ENCODE data around the gene AARSD1.
A peak's percentile ranks its signal among the peaks of the same experiment; 100 is the strongest.
"Not testable (repeated sequence)": the region's sequence is repeated elsewhere in the genome, so short reads cannot be mapped to it uniquely, and the experiment has no call there.

The AARSD1 gene

GRCh38 chr17:42980766-42981397 lies 16.6 kb upstream of the AARSD1 start:
- DNase-seq (ENCODE audit: low spot score) = no peak

DNA sequence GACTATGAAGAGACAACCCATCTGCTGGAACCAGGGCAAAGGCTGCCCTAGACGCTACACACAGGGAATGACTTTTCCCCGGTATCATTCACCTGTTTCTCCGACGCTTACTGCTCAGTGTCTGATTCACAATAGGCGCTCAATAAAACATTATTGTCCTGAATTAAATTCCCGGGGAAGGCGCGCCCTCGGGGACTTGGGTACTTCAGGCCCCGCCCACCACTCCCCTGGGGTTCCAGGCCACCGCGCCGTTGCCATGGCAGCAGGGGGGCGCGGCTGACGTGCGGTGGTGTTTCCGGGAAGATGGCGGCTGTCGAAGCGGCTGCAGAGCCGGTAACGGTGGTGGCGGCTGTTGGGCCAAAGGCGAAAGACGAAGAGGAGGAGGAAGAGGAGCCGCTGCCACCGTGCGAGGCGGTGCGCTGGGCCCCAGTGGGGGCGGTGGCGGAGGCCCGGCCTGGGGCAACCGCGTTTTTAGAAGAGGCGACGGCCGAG lies 16.1 kb upstream of the AARSD1 start, which contains the start of gene RUNDC1:
TSS of gene RUNDC1 (plus strand) at position 292 of the 492 bp plus-strand sequence. CDS start at position 304, 12 bp downstream.
- DNase-seq (ENCODE audit: low spot score) = peak; percentile 97

- peak; percentile 78 for DNase-seq (ENCODE audit: low spot score)
These were observed 15.4 kb upstream of the AARSD1 start, which contains the start of gene PTGES3L for GRCh38 chr17:42979511-42980273. PTGES3L (minus strand) TSS chr17:42980080; CDS start chr17:42980053, 27 bp downstream.

DNA sequence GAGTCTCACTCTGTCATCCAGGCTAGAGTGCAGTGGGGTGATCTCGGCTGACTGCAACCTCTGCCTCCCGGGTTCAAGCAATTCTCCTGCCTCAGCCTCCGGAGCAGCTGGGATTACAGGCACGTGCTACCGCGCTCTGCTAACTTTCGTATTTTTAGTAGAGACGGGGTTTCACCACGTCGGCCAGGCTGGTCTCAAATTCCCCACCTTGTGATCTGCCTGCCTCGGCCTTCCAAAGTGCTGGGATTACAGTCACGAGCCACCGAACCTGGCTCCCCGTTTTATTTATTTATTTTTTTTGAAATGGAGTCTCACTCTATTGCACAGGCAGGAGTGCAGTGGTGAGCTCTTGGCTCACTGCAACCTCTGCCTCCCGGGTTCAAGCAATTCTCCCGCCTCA lies 11.4 kb upstream of the AARSD1 start:
- DNase-seq (ENCODE audit: low spot score) = not testable (repeated sequence)

DNA sequence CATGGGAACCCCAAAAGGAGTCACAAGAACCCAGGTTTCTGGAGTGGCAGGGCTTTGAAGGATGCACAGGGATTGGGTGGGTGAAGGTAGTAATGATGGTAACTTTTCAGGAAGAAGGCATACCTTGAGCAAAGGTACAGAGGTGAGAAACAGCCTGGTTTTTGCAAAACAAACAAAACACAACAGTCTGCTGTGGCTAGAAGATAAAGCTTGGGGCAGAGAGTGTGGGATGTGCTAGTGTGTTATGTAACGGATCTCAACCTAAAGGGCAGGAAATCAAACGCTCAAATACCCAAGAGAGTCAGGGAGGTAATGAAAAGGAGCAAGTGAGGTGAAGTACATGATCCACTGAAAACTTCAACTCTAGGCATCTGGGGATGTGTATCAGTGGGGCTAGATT lies 11.0 kb upstream of the AARSD1 start:
- no peak for DNase-seq (ENCODE audit: low spot score)

- DNase-seq (ENCODE audit: low spot score) = not testable (repeated sequence)
These were observed 9.1 kb upstream of the AARSD1 start for GRCh38 chr17:42973323-42973722.

- DNase-seq (ENCODE audit: low spot score) = no peak
These were observed 7.3 kb upstream of the AARSD1 start for GRCh38 chr17:42971589-42971988.

GRCh38 chr17:42969001-42969581 lies 4.8 kb upstream of the AARSD1 start:
- no peak for DNase-seq (ENCODE audit: low spot score)

- no peak for DNase-seq (ENCODE audit: low spot score)
These were observed 3.7 kb upstream of the AARSD1 start for GRCh38 chr17:42967925-42968324.

GRCh38 chr17:42953669-42954068 lies 10.6 kb downstream of the AARSD1 start:
- DNase-seq (ENCODE audit: low spot score) = no peak

- no peak for DNase-seq (ENCODE audit: low spot score)
These were observed 14.0 kb downstream of the AARSD1 start for GRCh38 chr17:42950044-42950783.

- DNase-seq (ENCODE audit: low spot score) = no peak
These were observed 17.4 kb downstream of the AARSD1 start for GRCh38 chr17:42946812-42947211.

DNA sequence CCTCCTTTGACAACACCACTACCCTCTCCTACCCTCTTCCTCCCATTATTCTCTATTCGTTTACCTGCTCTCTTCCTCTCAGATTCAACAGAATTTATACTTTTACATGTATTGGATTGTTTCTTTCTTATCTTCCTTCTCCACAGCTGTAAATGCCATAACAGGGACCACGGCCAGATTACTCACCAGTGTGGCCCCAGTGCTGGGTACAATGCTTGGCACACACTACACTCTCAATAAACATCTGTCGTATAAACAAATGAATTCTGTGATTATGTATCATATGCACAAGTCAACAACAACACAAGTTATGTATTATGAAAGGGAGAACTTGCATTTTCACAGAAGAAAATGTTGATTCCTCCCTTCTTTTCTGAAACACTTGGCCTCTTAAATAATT lies 20.0 kb downstream of the AARSD1 start:
- DNase-seq (ENCODE audit: low spot score) = no peak

DNA sequence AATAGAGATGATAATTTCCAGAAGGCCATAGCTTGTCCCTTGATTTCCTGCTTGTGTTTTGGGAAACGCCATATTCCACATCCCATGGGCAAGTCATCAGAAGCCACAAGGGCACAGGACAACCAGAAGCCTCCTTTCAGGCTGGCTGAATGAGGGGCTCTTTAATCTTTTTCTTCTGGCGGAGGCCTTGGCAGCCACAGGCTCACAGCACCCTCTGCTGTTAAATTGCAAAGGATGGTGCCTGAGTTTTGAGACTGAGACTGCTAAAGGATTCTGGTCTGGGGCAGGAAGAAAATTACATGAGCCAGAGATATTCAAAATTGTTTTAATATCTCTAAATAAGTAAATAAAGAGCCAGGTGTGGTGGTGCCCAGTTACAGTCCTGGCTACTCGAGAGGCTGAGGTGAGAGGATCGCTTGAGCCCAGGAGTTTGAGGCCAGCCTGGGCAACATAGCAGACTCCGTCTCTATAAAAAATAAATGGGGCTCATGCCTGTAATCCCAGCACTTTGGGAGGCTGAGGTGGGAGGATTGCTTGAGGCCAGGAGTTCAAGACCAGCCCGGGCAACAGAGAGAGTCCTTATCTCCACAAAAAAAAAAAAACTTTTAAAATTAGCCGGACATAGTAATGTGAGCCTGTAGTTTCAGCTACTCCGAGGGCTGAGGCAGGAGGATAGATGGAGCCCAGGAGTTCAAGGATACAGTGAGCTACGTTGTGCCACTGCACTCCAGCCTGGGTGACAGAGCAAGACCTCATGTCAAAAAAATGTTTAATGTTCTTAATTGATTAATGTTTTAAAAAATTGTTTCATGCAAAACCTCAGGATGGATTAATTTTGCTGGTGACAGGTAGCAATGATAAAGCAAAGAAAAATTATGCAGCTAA lies 26.3 kb downstream of the AARSD1 start:
- peak; percentile 74 for DNase-seq (ENCODE audit: low spot score)

- no peak for DNase-seq (ENCODE audit: low spot score)
These were observed 34.8 kb downstream of the AARSD1 start for GRCh38 chr17:42929497-42929844.

DNA sequence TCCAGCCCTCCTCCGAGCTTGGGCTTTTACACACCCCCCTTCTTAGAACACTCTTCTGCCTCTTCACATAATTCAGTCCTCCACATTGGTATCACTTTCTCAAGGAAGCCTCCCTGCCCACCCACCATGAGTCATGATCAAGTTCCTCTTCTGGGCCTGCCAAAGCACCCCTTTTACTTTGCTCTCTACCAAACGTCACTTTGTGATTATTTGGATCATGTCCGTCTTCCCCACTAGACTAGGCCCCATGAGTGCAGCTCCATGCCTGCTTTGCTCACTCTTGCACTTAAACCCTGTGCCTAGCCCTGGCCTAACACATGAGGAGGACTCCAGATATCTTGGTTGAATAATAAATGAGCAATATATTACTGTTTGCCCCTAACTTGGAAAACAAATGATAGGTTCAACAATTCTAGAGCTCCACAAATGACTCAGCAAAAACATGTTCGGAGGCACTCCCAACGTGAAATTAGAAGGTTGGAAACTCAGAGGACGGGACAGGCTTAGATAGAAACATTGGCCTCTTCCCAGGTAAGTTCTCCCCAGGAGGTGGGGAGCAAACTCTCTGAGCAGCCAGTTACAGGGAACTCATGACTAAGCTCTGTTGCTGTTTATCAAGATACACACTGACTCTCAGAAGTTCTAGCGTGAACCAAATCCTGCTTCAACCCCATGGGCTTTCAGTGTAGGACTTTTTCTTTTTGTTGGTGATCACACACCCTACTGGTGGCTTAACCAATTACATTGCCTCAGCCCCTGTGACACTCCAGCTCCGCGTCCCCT lies 35.3 kb downstream of the AARSD1 start:
- peak; percentile 61 for DNase-seq (ENCODE audit: low spot score)

GRCh38 chr17:42924891-42925290 lies 39.4 kb downstream of the AARSD1 start:
- DNase-seq (ENCODE audit: low spot score) = no peak

GRCh38 chr17:42923472-42923871 lies 40.8 kb downstream of the AARSD1 start:
- DNase-seq (ENCODE audit: low spot score) = not testable (repeated sequence)

GRCh38 chr17:42922294-42922693 lies 42.0 kb downstream of the AARSD1 start:
- DNase-seq (ENCODE audit: low spot score) = no peak

GRCh38 chr17:42920922-42921321 lies 43.3 kb downstream of the AARSD1 start:
- DNase-seq (ENCODE audit: low spot score) = no peak
